ENCODE data around the gene NCBP2. TPM values are rescaled to one million over a fixed set of nuclear protein-coding genes. Genes with fewer than 3 reads are reported as not detected.

The NCBP2 gene
- total RNA-seq, 1 experiment from 2014 or later = 120 TPM

GRCh38 chr3:196988241-196989029, 46.1 kb upstream of the NCBP2 start:
- H3K23ac ChIP-seq (ENCODE audit: insufficient read length, low read depth, low read length) = no peak overlapping the region
- no peak overlapping the region for H2BK20ac ChIP-seq (ENCODE audit: low read depth, low read length, poor library complexity, severe bottlenecking)
- H3K4ac ChIP-seq (ENCODE audit: low read depth, low read length) = no peak overlapping the region
- H4K20me1 ChIP-seq (ENCODE audit: control insufficient read depth, insufficient read depth, insufficient read length) = no peaks in the 10 kb centered on the region
- H3K56ac ChIP-seq (ENCODE audit: insufficient read length, low read depth, low read length) = no peak overlapping the region
- H3K27me3 ChIP-seq (ENCODE audit: insufficient read depth, low read length) = no peaks in the 10 kb centered on the region
- H2AK5ac ChIP-seq (ENCODE audit: insufficient read length, low read length) = no peak overlapping the region
- peaks cover 2% of the 10 kb centered on the region for H3K27me3 Mint-ChIP-seq (ENCODE audit: low read depth)
- WGBS (ENCODE audit: extremely low coverage, insufficient read length, low lambda C conversion rate) = no CpG with 5 or more reads among the region's 12 CpGs
- H4K91ac ChIP-seq (ENCODE audit: insufficient read length, low read depth, low read length) = no peak overlapping the region
- peak; percentile 68 for DNase-seq
- peaks cover 0 to under 1% (median 0%) of the 10 kb centered on the region in 3 experiments; a peak in 1 of 7 replicates for H3K36me3 Mint-ChIP-seq (ENCODE audit: insufficient read depth in 1 of 3, low read depth in 3 of 3)
- H3K4me2 ChIP-seq (ENCODE audit: insufficient read depth, insufficient read length, low read length) = no peak overlapping the region
- H2BK5ac ChIP-seq (ENCODE audit: insufficient read length, low read length) = no peak overlapping the region
- peaks cover 3 to 6% of the 10 kb centered on the region in 2 experiments; a peak in 4 of 5 replicates for H3K9me3 Mint-ChIP-seq
- no peak overlapping the region for H2BK120ac ChIP-seq (ENCODE audit: low read depth, low read length, poor library complexity, severe bottlenecking)
- no peaks in the 10 kb centered on the region for H3K79me2 ChIP-seq (ENCODE audit: insufficient read depth, low read length)
- no peak overlapping the region for H3K27ac ChIP-seq (ENCODE audit: insufficient read length, low read depth, low read length)
- no peak overlapping the region for H4K5ac ChIP-seq (ENCODE audit: insufficient read length, low read depth, low read length)
- H3K14ac ChIP-seq (ENCODE audit: insufficient read depth, low read length) = no peak overlapping the region; the same call in 1 of the 2 replicates
- no peaks in the 10 kb centered on the region for H3K23me2 ChIP-seq (ENCODE audit: insufficient read length, low read depth, low read length, poor library complexity, severe bottlenecking)
- H3K4me3 Mint-ChIP-seq = no peak overlapping the region
- peak overlapping the region in 1 of 3 experiments; percentile 48; a peak in 1 of 7 replicates for H3K27ac Mint-ChIP-seq
- no peak overlapping the region for H2BK12ac ChIP-seq (ENCODE audit: insufficient read length, low read depth, low read length)
- H3K9me3 ChIP-seq (ENCODE audit: control insufficient read depth, low read depth, low read length) = no peaks in the 10 kb centered on the region
- no peak overlapping the region for H3K9ac ChIP-seq (ENCODE audit: extremely low read depth, insufficient read length, low read length)
- no peaks in the 10 kb centered on the region for H3K79me1 ChIP-seq (ENCODE audit: insufficient read depth, low read depth, low read length, poor library complexity, severe bottlenecking)
- H3K4me1 Mint-ChIP-seq = peaks cover 0 to 3% of the 10 kb centered on the region in 2 experiments; a peak in 1 of 4 replicates
- no peak overlapping the region for H2BK15ac ChIP-seq (ENCODE audit: low read depth, low read length)
- H3T11ph ChIP-seq (ENCODE audit: low read length) = no peak overlapping the region
- no peak overlapping the region for H3K18ac ChIP-seq (ENCODE audit: insufficient read length, low read depth, low read length)
- H3K4me1 ChIP-seq (ENCODE audit: insufficient read depth, low read length) = no peaks in the 10 kb centered on the region
- peak; percentile 61 for TF ChIP-seq CTCF (conservative IDR thresholded peaks at IDR 0.05)
- H4K8ac ChIP-seq (replicated peaks; ENCODE audit: insufficient read length, low read depth, low read length) = no peak overlapping the region
- H2AFZ ChIP-seq (ENCODE audit: low read length) = no peak overlapping the region
